ENCODE results near the gene HOXA3.

The HOXA3 gene

DNA sequence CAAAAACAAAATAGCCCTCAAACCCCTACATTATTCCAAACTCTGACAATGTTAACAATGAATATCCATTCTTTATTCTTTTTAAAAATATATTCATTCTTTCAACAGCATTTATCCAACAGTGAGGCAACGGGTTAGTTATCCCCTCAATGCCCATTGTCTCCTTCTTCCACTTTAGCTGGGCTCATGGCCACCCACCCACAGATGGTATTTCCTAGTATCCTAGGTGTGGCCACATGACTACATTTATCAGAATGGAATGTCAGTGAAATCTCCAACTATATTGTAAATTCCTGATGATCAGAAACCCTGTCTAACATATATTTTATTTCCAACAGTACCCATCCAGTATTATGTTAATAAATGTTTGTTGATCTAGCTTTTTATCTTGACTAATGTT, 70.2 kb downstream of the HOXA3 start:
- DNase-seq, result no peak

DNA sequence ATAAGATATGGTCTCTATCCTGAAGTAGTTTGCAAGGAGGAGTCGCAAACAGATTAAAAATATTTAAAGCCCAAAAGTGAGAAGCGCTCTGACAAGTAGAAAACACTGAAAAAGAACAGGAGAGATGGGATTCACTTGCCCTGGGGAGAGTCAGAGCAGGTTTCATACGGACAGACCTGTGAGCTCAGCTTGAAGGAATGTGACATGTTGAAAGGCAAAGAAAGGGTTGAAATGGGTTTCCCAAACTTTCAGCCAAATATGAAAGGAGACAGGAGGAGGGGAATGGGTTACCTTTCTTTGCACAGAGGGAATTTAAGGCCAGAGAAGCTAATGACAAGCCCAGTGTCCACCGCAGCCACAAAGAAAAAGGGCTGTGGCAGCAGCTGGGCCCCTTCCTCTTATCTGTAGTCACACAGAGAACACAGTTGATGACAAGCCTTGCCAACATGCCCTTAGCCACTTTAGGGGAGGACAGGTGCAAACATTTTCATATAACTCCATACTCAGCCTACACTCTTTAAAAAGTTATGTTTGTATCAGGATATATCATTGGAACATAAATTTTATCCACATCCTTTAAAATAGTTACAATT, 71.4 kb downstream of the HOXA3 start:
- no peak for DNase-seq

DNA sequence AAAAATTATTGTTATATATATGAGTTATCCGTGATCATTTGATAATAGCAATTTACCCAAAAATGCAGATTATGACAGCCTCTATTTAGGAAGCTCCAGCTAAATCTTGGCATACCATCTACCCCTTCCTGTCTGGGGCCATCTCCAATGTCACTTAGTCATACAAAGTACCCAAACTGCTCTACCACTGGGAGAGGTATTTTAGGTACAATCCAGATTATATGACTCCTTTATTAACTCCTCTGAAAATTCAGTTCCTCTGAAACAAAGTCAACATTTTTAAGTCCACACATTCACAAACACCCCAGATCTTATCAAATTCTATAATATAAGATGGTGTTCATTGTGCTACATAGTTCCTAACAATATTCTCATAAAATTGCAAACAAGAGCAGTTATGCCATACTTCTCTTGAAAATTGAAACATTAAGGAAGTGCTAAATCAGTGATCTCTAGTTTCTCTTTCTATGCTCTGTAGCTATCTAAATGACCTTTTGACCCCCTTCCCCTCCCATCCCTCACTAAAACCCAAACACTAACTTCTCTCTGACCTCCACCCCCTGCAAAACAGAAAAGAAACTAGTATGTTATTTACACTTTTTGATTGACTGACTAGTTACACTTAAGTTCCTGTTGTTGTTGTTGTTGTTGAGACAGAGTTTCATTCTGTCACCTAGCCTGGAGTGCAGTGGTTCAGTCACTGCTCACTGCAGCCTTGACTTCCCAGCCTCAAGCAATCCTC, 73.0 kb downstream of the HOXA3 start:
- no peak for DNase-seq

DNA sequence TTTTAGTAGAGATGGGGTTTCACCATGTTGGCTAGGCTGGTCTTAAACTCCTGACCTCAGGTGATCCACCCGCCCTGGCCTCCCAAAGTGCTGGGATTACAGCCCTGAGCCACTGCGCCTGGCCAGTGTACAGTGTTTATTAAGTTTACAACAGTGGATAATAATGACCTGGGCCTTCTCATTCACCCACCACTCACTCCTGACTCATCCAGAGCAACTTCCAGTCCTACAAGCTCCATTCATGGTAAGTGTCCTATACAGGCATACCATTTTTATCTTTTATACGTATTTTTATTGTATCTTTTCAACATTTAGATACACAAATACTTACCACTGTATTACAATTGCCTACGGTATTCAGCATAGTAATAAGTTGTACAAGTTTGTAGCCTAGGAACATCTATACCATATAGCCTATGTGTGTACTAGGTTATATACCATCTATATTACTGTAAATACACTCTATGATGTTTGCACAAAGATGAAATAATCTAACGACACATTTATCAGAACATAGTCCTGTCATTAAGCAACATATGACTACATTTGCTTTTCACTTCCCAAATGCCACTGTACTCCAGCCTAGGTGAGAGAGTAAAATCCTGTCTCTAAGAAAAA, 73.7 kb downstream of the HOXA3 start:
- no peak for DNase-seq

DNA sequence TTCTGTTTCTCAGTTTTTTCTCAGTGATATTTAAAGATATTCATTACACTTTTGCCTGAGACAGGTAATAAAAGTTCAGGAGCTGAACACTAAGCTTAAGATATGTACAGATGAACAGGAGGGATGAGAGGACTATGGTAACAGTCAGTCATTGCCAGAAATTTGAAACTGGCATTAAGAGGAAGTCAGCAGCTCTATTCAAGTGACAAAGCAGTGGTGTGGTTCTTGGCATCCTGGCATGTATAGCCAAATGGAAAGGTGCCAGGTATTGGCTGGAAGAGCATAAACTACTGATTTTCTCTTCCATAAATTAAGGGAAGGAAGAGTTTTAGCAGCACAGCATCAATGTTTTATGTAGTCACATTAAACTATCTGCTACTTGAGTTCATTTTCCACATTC, 79.3 kb downstream of the HOXA3 start:
- DNase-seq, result no peak

DNA sequence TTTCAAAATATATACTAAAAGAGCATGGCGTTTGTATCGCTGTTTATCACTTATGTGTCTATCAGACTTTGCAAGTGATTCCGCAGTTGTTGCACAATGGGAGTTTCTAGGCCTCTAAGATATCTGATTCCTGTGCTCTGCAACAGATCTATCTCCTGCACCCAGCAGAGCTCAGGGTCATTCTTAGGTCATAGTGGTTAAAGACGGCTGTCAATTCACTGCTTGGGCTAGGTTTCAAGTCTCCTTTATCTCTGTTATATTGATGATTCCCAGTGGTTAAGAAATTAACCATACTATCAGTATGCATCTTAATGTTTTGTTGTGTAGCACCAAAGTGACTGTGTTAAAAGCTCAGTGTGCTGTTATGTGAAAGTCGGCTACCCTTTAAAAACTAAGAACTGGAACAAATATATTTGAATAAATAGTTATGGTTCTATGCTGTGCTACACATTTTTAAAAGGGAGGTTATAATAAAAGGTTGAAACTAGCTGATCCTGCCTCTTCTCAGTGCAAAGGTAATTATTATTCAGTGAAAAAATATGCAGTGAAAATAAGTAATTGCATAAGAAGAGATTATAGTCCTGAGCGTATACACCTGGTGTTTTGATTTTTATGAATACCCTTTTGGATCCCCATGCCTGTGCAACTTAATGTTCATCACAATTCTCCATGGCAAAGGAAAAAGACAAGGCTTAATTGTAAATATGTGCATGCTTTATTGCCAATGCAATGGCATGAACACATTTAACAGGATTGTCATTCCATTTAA, 80.6 kb downstream of the HOXA3 start:
- DNase-seq, result no peak

DNA sequence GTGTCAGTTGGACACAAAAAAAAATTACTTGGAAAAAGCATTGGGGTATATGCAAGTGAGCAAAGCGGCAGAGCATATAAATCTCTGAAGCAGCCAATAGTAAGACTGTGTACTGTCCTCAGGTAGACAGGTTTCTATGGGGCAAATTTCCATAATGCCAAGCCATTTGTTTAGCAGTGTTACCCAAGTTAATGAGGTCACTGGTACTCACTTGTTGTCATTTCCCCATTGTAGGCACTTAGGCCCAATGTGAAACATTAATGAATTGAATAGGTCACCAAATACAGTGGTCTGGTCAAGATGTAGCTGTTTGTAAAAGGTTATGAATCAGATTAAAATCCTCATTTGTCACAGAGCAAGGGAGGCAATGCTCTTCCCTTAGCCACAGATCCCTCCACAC, 84.1 kb downstream of the HOXA3 start:
- no peak for DNase-seq

DNA sequence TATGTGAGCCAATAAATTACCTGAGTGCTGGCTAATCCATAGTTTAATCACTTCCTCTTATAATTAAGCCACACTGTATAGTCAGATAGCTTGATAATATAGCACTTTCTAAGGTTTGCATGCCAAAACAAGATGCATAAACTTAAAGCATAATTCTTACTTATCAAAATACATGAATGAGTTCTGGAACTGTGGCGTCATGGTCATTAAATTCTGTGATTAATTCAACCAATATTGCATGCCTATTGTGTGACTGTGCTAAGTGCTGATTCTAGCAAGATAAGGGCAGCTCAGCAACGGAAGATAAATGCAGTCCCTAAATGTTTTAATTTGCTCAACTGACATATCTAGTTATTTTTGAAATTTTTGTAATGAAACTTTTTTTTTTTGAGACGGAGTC, 86.2 kb downstream of the HOXA3 start:
- DNase-seq, result no peak

DNA sequence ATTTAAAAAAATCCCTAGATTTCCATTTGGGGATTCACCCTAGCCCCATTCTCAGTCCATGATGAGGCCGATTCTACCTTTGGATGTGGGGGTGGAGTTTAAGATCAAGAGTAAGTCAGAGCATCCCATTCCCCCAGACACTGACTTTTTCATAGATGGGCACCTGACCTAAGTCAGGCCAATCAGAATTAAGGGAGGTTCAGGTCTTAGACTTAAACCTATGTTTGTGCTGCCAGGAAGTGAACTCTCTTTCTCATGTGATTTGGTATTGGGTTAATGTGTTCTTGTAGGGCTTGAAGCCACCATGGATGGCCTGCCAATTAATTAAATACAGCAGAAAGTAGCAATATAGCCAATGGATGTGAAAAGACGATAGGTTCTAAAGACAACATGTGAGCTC, 86.7 kb downstream of the HOXA3 start:
- DNase-seq, result no peak

DNA sequence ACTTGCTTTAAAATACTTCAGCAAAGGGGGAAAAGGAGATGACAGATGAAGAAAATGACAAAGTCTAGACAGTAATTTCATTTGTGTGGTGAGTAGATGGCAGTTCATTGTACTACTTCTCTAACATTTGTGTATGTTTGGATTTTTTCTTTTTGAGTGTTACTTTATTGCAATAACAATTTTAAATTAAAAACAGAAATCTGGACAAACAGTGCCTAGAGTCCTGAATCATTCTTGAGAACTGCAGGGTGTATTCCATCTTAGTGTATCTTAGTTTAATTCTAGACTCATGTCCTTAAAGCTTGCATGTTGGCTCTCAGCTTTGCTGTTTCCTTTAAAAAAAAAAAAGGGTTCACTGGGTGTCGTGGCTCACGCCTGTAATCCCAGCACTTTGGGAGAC, 87.7 kb downstream of the HOXA3 start:
- DNase-seq, result no peak

DNA sequence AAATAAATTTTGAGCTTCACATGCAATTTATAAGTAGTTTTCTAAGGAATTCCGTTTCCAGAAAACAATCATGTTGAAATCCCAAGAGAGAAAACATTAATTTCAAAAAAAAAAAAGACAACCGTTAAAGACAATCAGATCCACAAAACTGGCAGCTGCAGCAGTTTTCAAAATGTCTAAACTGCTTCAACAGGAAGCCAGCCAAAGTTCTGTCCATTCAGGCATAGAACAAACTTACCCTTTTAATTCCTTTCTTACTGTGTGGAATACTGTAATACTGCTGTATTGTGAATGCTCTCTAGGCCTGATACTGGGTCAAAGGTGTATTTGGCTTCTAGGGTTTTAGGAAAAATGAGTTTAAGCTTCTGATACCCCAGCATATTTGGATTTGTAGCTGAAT, 88.2 kb downstream of the HOXA3 start:
- no peak for DNase-seq

DNA sequence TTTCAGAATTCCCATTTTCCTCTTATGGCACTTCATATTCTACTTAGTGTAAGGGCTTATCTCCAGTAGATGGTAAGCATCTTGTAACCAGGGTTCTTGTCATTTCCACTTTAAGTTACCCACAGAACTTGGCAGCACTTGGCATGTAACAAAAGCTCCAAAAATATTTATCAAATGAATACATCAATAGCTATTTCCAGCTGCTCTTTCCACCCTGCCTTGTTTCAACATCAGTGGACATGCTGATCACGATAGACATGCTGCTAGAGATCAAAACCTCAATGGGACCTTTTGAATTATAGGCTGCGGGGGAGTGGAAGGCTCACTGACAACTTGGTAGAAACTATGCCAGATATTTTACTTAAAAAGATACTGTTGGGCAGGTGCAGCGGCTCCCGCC, 89.4 kb downstream of the HOXA3 start:
- DNase-seq, result no peak
